WTC11 (cell line): ENCODE data around the gene ZNF700. TPM values are rescaled to one million over a fixed set of nuclear protein-coding genes. Genes with fewer than 3 reads are reported as not detected.

ENCODE experiments used
- ATAC-seq: fragments of 200-7000 bp; cut with Tn5 transposase; 2 replicates; pipeline ENCODE4 v1.10.0; 2021; ENCODE audit warnings: mild to moderate bottlenecking, moderate library complexity
- CTCF ChIA-PET: fragments of 300-600 bp; sonication (Branson Sonifier 250); formaldehyde crosslinking; loops from one replicate; lab custom pipeline; 2021; ENCODE audit warnings: antibody characterized with exemption; lab: Charles Lee
- POLR2A ChIA-PET: fragments of 350-600 bp; sonication (Branson Sonifier 250); formaldehyde crosslinking; loops from one replicate; lab custom pipeline; 2021; ENCODE audit warnings: antibody characterized with exemption; lab: Charles Lee
- DNase-seq: peaks from one replicate; pipeline ENCODE4 v3.0.0; 2021; ENCODE audit warnings: low spot score
- H3K27ac Mint-ChIP-seq: 2 replicates; pipeline ENCODE4 v1.8.0; 2021; ENCODE audit warnings: mixed read lengths
- H3K27me3 Mint-ChIP-seq: 2 replicates; pipeline ENCODE4 v1.8.0; 2021; ENCODE audit warnings: low read depth, mild to moderate bottlenecking, moderate library complexity, mixed read lengths
- H3K36me3 Mint-ChIP-seq: 2 replicates; pipeline ENCODE4 v1.8.0; 2021; ENCODE audit warnings: mixed read lengths
- H3K4me1 Mint-ChIP-seq: 2 replicates; pipeline ENCODE4 v1.8.0; 2022; ENCODE audit warnings: mixed read lengths
- H3K4me3 Mint-ChIP-seq: 2 replicates; pipeline ENCODE4 v1.8.0; 2021; ENCODE audit warnings: mild to moderate bottlenecking, moderate library complexity, mixed read lengths
- H3K9me3 Mint-ChIP-seq: 2 replicates; pipeline ENCODE4 v1.8.0; 2021; ENCODE audit warnings: mixed read lengths
- AR ChIP-seq: fragments of 250-450 bp; sonication (Bioruptor Pico); IDR thresholded peaks from 2 replicates; pipeline ENCODE4 v1.9.0; 2021; ENCODE audit warnings: mild to moderate bottlenecking
- ATF3 ChIP-seq: sonication (generic); formaldehyde crosslinking; conservative IDR thresholded peaks from 2 replicates; pipeline ENCODE4 v1.8.1; 2022; ENCODE audit warnings: mild to moderate bottlenecking, missing genetic modification reagents
- E2F5 ChIP-seq: sonication (generic); formaldehyde crosslinking; IDR thresholded peaks from 2 replicates; pipeline ENCODE4 v1.8.1; 2022; ENCODE audit warnings: mild to moderate bottlenecking, moderate library complexity, missing genetic modification reagents
- ELF4 ChIP-seq: sonication (generic); formaldehyde crosslinking; IDR thresholded peaks from 2 replicates; pipeline ENCODE4 v1.8.1; 2022; ENCODE audit warnings: low read depth, mild to moderate bottlenecking, moderate library complexity, missing genetic modification reagents
- MXD4 ChIP-seq: fragments of 250-450 bp; sonication (Bioruptor Pico); IDR thresholded peaks from 2 replicates; pipeline ENCODE4 v1.8.0; 2021; ENCODE audit warnings: mild to moderate bottlenecking, moderate library complexity, borderline replicate concordance
- PRRX2 ChIP-seq: fragments of 250-450 bp; sonication (Bioruptor Pico); IDR thresholded peaks from 2 replicates; pipeline ENCODE4 v1.8.0; 2021; ENCODE audit warnings: mild to moderate bottlenecking
- RELA ChIP-seq: sonication (generic); formaldehyde crosslinking; IDR thresholded peaks from 2 replicates; pipeline ENCODE4 v1.8.1; 2022; ENCODE audit warnings: missing genetic modification reagents, mild to moderate bottlenecking, borderline replicate concordance
- RORB ChIP-seq: fragments of 250-450 bp; sonication (Bioruptor Pico); IDR thresholded peaks from 2 replicates; pipeline ENCODE4 v1.9.0; 2021; ENCODE audit warnings: mild to moderate bottlenecking
- TEAD4 ChIP-seq: sonication (generic); formaldehyde crosslinking; IDR thresholded peaks from 2 replicates; pipeline ENCODE4 v1.8.0; 2022; ENCODE audit warnings: mild to moderate bottlenecking, missing genetic modification reagents
- TP53 ChIP-seq: sonication (generic); formaldehyde crosslinking; IDR thresholded peaks from 2 replicates; pipeline ENCODE4 v1.8.1; 2023; ENCODE audit warnings: mild to moderate bottlenecking, missing genetic modification reagents
- ZNF219 ChIP-seq: sonication (generic); formaldehyde crosslinking; IDR thresholded peaks from 2 replicates; pipeline ENCODE4 v1.8.0; 2023; ENCODE audit warnings: missing genetic modification reagents, mild to moderate bottlenecking, borderline replicate concordance
- ZNF317 ChIP-seq: sonication (generic); formaldehyde crosslinking; IDR thresholded peaks from 2 replicates; pipeline ENCODE4 v1.8.1; 2023; ENCODE audit warnings: low read depth, mild to moderate bottlenecking, moderate library complexity, missing genetic modification reagents, borderline replicate concordance
- ZNF423 ChIP-seq: fragments of 250-450 bp; sonication (Bioruptor Pico); IDR thresholded peaks from 2 replicates; pipeline ENCODE4 v2.1.2; 2022; ENCODE audit warnings: mild to moderate bottlenecking, moderate library complexity
- ZNF532 ChIP-seq: fragments of 250-450 bp; sonication (Bioruptor Pico); IDR thresholded peaks from 2 replicates; pipeline ENCODE4 v1.9.0; 2021; ENCODE audit warnings: mild to moderate bottlenecking, borderline replicate concordance
- total RNA-seq: library from RNA; stranded (reverse); gene quantifications from 3 replicates; pipeline ENCODE4 v1.2.3, GENCODE V29; 2021
- TF ChIP-seq, protein P1 (sequence below): fragments of 200-600 bp; IDR thresholded peaks from 2 replicates; pipeline ENCODE4 v1.8.0; 2022; ENCODE audit warnings: antibody characterized with exemption
- TF ChIP-seq, protein P2 (sequence below): sonication (generic); formaldehyde crosslinking; IDR thresholded peaks from 2 replicates; pipeline ENCODE4 v1.8.0; 2022; ENCODE audit warnings: missing genetic modification reagents
- TF ChIP-seq, protein P3 (sequence below): sonication (generic); formaldehyde crosslinking; IDR thresholded peaks from 2 replicates; pipeline ENCODE4 v1.8.1; 2022; ENCODE audit warnings: mild to moderate bottlenecking, missing genetic modification reagents, moderate library complexity, borderline replicate concordance

The ZNF700 gene
- total RNA-seq, 1 experiment from 2014 or later: 9.1 TPM

GRCh38 chr19:11894851-11895250, 30.1 kb upstream of the ZNF700 start:
- Mint-ChIP-seq H3K4me1 (peaks cover 13% of the 10 kb centered on the region), H3K27ac (no peak overlapping the region), H3K4me3 (no peak overlapping the region), H3K36me3 (peaks cover 75% of the 10 kb centered on the region), H3K9me3 (peaks cover 45% of the 10 kb centered on the region), H3K27me3 (peaks cover 2% of the 10 kb centered on the region; the same call in 1 of the 2 replicates)
- TF ChIP-seq ZNF532 (CRISPR knock-in tag): no peak
- DNase-seq: no peak
- ChIA-PET POLR2A (no interaction called here), CTCF (no interaction called here)
- no peak for ATAC-seq

DNA sequence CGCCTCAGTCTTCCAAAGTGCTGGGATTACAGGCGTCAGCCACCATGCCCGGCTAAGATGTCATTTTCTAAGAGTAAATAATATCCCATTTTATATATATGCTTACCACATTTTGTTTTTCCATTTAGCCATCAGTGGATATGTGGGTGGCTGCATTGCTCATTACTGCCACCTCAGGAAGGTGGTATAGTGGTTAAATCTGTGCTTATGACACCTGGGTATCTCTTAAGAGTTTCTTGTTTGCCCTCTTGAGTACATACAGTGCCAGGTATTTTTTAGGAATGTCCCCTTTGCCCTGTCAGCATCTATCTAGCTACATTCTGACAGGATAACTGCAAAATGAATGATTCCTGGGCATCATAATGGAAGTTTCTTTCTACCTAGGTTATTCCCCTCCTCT, 22.7 kb upstream of the ZNF700 start:
- ATAC-seq (no peak), DNase-seq (no peak)
- ChIA-PET POLR2A (no interaction called here), CTCF (no interaction called here)
- Mint-ChIP-seq H3K4me1 (no peaks in the 10 kb centered on the region), H3K27ac (no peak overlapping the region), H3K4me3 (no peak overlapping the region), H3K36me3 (peaks cover 94% of the 10 kb centered on the region), H3K9me3 (peaks cover 78% of the 10 kb centered on the region), H3K27me3 (peaks cover 33% of the 10 kb centered on the region)
- TF ChIP-seq TP53 (CRISPR knock-in tag) (no peak), ZNF317 (CRISPR knock-in tag) (no peak), ATF3 (CRISPR knock-in tag) (no peak), AR (no peak), PRRX2 (CRISPR knock-in tag) (no peak)
- TF ChIP-seq, protein P1, sequence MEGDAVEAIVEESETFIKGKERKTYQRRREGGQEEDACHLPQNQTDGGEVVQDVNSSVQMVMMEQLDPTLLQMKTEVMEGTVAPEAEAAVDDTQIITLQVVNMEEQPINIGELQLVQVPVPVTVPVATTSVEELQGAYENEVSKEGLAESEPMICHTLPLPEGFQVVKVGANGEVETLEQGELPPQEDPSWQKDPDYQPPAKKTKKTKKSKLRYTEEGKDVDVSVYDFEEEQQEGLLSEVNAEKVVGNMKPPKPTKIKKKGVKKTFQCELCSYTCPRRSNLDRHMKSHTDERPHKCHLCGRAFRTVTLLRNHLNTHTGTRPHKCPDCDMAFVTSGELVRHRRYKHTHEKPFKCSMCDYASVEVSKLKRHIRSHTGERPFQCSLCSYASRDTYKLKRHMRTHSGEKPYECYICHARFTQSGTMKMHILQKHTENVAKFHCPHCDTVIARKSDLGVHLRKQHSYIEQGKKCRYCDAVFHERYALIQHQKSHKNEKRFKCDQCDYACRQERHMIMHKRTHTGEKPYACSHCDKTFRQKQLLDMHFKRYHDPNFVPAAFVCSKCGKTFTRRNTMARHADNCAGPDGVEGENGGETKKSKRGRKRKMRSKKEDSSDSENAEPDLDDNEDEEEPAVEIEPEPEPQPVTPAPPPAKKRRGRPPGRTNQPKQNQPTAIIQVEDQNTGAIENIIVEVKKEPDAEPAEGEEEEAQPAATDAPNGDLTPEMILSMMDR: no peak
- TF ChIP-seq, protein P2, sequence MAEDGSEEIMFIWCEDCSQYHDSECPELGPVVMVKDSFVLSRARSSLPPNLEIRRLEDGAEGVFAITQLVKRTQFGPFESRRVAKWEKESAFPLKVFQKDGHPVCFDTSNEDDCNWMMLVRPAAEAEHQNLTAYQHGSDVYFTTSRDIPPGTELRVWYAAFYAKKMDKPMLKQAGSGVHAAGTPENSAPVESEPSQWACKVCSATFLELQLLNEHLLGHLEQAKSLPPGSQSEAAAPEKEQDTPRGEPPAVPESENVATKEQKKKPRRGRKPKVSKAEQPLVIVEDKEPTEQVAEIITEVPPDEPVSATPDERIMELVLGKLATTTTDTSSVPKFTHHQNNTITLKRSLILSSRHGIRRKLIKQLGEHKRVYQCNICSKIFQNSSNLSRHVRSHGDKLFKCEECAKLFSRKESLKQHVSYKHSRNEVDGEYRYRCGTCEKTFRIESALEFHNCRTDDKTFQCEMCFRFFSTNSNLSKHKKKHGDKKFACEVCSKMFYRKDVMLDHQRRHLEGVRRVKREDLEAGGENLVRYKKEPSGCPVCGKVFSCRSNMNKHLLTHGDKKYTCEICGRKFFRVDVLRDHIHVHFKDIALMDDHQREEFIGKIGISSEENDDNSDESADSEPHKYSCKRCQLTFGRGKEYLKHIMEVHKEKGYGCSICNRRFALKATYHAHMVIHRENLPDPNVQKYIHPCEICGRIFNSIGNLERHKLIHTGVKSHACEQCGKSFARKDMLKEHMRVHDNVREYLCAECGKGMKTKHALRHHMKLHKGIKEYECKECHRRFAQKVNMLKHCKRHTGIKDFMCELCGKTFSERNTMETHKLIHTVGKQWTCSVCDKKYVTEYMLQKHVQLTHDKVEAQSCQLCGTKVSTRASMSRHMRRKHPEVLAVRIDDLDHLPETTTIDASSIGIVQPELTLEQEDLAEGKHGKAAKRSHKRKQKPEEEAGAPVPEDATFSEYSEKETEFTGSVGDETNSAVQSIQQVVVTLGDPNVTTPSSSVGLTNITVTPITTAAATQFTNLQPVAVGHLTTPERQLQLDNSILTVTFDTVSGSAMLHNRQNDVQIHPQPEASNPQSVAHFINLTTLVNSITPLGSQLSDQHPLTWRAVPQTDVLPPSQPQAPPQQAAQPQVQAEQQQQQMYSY: no peak

GRCh38 chr19:11905928-11906327, 19.0 kb upstream of the ZNF700 start:
- ChIA-PET CTCF (no interaction called here), POLR2A (no interaction called here)
- Mint-ChIP-seq H3K36me3 (peaks cover 100% of the 10 kb centered on the region), H3K27me3 (peaks cover 64% of the 10 kb centered on the region), H3K27ac (no peak overlapping the region), H3K4me1 (no peaks in the 10 kb centered on the region), H3K9me3 (peaks cover 87% of the 10 kb centered on the region), H3K4me3 (no peak overlapping the region)
- ATAC-seq: no peak
- no peak for DNase-seq
- TF ChIP-seq E2F5 (CRISPR knock-in tag) (no peak), RORB (CRISPR knock-in tag) (no peak), ZNF423 (CRISPR knock-in tag) (no peak), RELA (CRISPR knock-in tag) (no peak), MXD4 (no peak), ELF4 (CRISPR knock-in tag) (no peak), PRRX2 (CRISPR knock-in tag) (no peak), TEAD4 (CRISPR knock-in tag) (no peak), ZNF219 (CRISPR knock-in tag) (no peak)
- TF ChIP-seq, protein P3, sequence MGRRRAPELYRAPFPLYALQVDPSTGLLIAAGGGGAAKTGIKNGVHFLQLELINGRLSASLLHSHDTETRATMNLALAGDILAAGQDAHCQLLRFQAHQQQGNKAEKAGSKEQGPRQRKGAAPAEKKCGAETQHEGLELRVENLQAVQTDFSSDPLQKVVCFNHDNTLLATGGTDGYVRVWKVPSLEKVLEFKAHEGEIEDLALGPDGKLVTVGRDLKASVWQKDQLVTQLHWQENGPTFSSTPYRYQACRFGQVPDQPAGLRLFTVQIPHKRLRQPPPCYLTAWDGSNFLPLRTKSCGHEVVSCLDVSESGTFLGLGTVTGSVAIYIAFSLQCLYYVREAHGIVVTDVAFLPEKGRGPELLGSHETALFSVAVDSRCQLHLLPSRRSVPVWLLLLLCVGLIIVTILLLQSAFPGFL (CRISPR knock-in tag): no peak
